Upper lobe of left lung (tissue), 6 donors: ENCODE data around the gene FNDC5. TPM values are rescaled to one million over a fixed set of nuclear protein-coding genes. Genes with fewer than 3 reads are reported as not detected.

ENCODE experiments used
- ATAC-seq, 2 donors: fragments of 200-7000 bp; cut with Tn5 transposase; one replicate each; pipeline ENCODE4 v1.9.1; 2022; ENCODE audit warnings: mild to moderate bottlenecking in 2 of 2, moderate library complexity in 2 of 2; ENCODE audit not compliant: low FRiP score in 2 of 2
- DNase-seq, 2 donors: peaks; one replicate each; pipeline ENCODE4 v3.0.0-alpha.2; 2019 to 2020
- H3K27ac ChIP-seq, 4 donors: fragments of 200-600 bp; sonication (generic); one replicate each; pipeline ENCODE4 v1.5.1; 2016 to 2019
- H3K27me3 ChIP-seq, 4 donors: fragments of 200-600 bp; sonication (generic); one replicate each; pipeline ENCODE4 v1.5.1; 2017 to 2019
- H3K36me3 ChIP-seq, 4 donors: fragments of 200-600 bp; sonication (generic); one replicate each; pipeline ENCODE4 v1.5.1; 2016 to 2019
- H3K4me1 ChIP-seq, 4 donors: fragments of 200-600 bp; sonication (generic); one replicate each; pipeline ENCODE4 v1.5.1; 2018 to 2019
- H3K4me3 ChIP-seq, 4 donors: fragments of 200-600 bp; sonication (generic); one replicate each; pipeline ENCODE4 v1.5.1; 2017 to 2019; ENCODE audit warnings: mild to moderate bottlenecking in 2 of 4, moderate library complexity in 1 of 4
- H3K9me3 ChIP-seq, 4 donors: fragments of 200-600 bp; sonication (generic); one replicate each; pipeline ENCODE4 v1.5.1; 2018 to 2019
- CTCF ChIP-seq, 6 experiments: fragments of 450-650 bp in 4 of 6; fragments of 200-600 bp in 2 of 6; sonication (generic) in 2 of 6; IDR thresholded peaks; one replicate each; pipeline ENCODE4 v1.5.1; 2016 to 2019; ENCODE audit warnings: antibody characterized with exemption in 6 of 6
- EP300 ChIP-seq, 4 donors: sonication (generic); formaldehyde crosslinking; IDR thresholded peaks; one replicate each; pipeline ENCODE4 v1.5.1; 2017; ENCODE audit warnings: antibody characterized with exemption in 4 of 4, control low read depth in 2 of 4
- POLR2A ChIP-seq, 4 donors: fragments of 450-650 bp; IDR thresholded peaks; one replicate each; pipeline ENCODE4 v1.5.1; 2016 to 2017; ENCODE audit warnings: antibody characterized with exemption in 4 of 4, mild to moderate bottlenecking in 2 of 4
- POLR2AphosphoS5 ChIP-seq, 2 donors: sonication (generic); formaldehyde crosslinking; IDR thresholded peaks; one replicate each; pipeline ENCODE4 v1.5.1; 2017; ENCODE audit warnings: antibody characterized with exemption in 2 of 2
- WGBS, 2 donors: methylation state at CpG; one replicate each; pipeline ENCODE4 v1.1.5; 2017 to 2018; 5-methylcytosine and 5-hydroxymethylcytosine counted together
- total RNA-seq, 6 donors: library from RNA; depleted of rRNA in 4 of 6; stranded (reverse); fragments of >200 nt in 4 of 6; gene quantifications; one replicate each; pipeline versions ENCODE4 v1.1.0 to v1.2.1, GENCODE V29; 2016 to 2021
- donor health status: DM: no; HTN: no; CAD: no; lungs with moderate emphysema.
- donor health status: DM: no; HTN: yes; CAD: no; lungs with severe emphysema.

Gene FNDC5
- total RNA-seq, 6 donors from 2014 or later, result 0.30 to 10.3 (median 2.2) TPM; not detected in 2

GRCh38 chr1:32877211-32878110 lies 6.7 kb upstream of the FNDC5 start:
- Histone ChIP-seq H3K27me3 (peaks cover 0 to under 1% (median 0%) of the 10 kb centered on the region in 4 donors), H3K9me3 (no peaks in the 10 kb centered on the region), H3K4me3 (no peak overlapping the region), H3K4me1 (peaks cover 0 to 21% (median 8%) of the 10 kb centered on the region in 4 donors), H3K27ac (no peak overlapping the region), H3K36me3 (no peaks in the 10 kb centered on the region)
- ATAC-seq (no peak), DNase-seq (no peak)
- TF ChIP-seq POLR2AphosphoS5 (IDR thresholded peaks at IDR 0.05) (no peak), CTCF (IDR thresholded peaks at IDR 0.05) (no peak)
- 66 to 73% methylated on average over 13 of the region's 13 CpGs for WGBS, 2 donors

GRCh38 chr1:32876341-32877210 lies 5.9 kb upstream of the FNDC5 start:
- Histone ChIP-seq H3K4me1 (peaks cover 4 to 17% (median 8%) of the 10 kb centered on the region in 4 donors), H3K4me3 (no peak overlapping the region), H3K27ac (no peak overlapping the region), H3K9me3 (no peaks in the 10 kb centered on the region), H3K36me3 (no peaks in the 10 kb centered on the region), H3K27me3 (peaks cover 0 to 4% (median 1%) of the 10 kb centered on the region in 4 donors)
- peak; percentile 75 to 80 for ATAC-seq
- TF ChIP-seq CTCF (IDR thresholded peaks at IDR 0.05), result peak; percentile 56 to 92 (median 91)
- no peak for TF ChIP-seq POLR2AphosphoS5 (IDR thresholded peaks at IDR 0.05)
- peak; percentile 73 to 92 for DNase-seq
- WGBS, 2 donors, result 39 to 48% methylated on average over 6 to 12 of the region's 16 CpGs

- DNase-seq, result no peak
- TF ChIP-seq POLR2A (IDR thresholded peaks at IDR 0.05) (no peak), CTCF (IDR thresholded peaks at IDR 0.05) (no peak), POLR2AphosphoS5 (IDR thresholded peaks at IDR 0.05) (no peak), EP300 (IDR thresholded peaks at IDR 0.05) (no peak)
- WGBS, 2 donors, result 67 to 69% methylated on average over 5 of the region's 5 CpGs
Measured at GRCh38 chr1:32874860-32875752, 4.4 kb upstream of the FNDC5 start.

GRCh38 chr1:32873484-32873883 lies 2.8 kb upstream of the FNDC5 start:
- Histone ChIP-seq H3K4me3 (no peak overlapping the region), H3K4me1 (peaks cover 13 to 30% (median 18%) of the 10 kb centered on the region in 4 donors), H3K27ac (no peak overlapping the region), H3K36me3 (no peaks in the 10 kb centered on the region), H3K27me3 (peaks cover 0 to 16% (median 7%) of the 10 kb centered on the region in 4 donors), H3K9me3 (no peaks in the 10 kb centered on the region)
- 83 to 90% methylated on average over 5 of the region's 5 CpGs for WGBS, 2 donors
- TF ChIP-seq CTCF (IDR thresholded peaks at IDR 0.05) (no peak), POLR2AphosphoS5 (IDR thresholded peaks at IDR 0.05) (no peak), POLR2A (IDR thresholded peaks at IDR 0.05) (no peak), EP300 (IDR thresholded peaks at IDR 0.05) (no peak)
- ATAC-seq, result no peak
- no peak for DNase-seq

More at GRCh38 chr1:32874860-32875752, 4.4 kb upstream of the FNDC5 start:
- no peak for ATAC-seq
- Histone ChIP-seq H3K36me3 (no peaks in the 10 kb centered on the region), H3K4me1 (peaks cover 10 to 28% (median 17%) of the 10 kb centered on the region in 4 donors), H3K27ac (no peak overlapping the region), H3K27me3 (peaks cover 0 to 12% (median 5%) of the 10 kb centered on the region in 4 donors), H3K4me3 (no peak overlapping the region), H3K9me3 (no peaks in the 10 kb centered on the region)
